GM12878 (cell line): ENCODE results near the gene NEK7. TPM values are rescaled to one million over a fixed set of nuclear protein-coding genes. Genes with fewer than 3 reads are reported as not detected.

Experiments
- ATAC-seq: fragments of 200-7000 bp; cut with Tn5 transposase; 3 replicates; pipeline ENCODE4 v1.9.1; 2020; ENCODE audit warnings: mild to moderate bottlenecking, moderate library complexity
- BruUV-seq: library from RNA; stranded (reverse); fragments of 400-500 nt; replicated peaks from 2 replicates; lab custom pipeline; 2021; lab: Mats Ljungman, UMichigan
- CTCF ChIA-PET: fragments of 300-600 bp; sonication (Branson Sonifier 250); formaldehyde crosslinking; extraction: SDS; loops from one replicate; lab custom pipeline; 2021; ENCODE audit warnings: inconsistent platforms; lab: Yijun Ruan, JAX
- POLR2A ChIA-PET: fragments of 350-600 bp; formaldehyde crosslinking; extraction: SDS; loops from one replicate; lab custom pipeline; 2021; ENCODE audit warnings: inconsistent platforms; lab: Charles Lee
- RAD21 ChIA-PET: fragments of 300-600 bp; sonication (Branson Sonifier 250); formaldehyde crosslinking; loops from one replicate; lab custom pipeline; 2023; ENCODE audit warnings: antibody characterized with exemption; ENCODE audit not compliant: unreplicated experiment; lab: Charles Lee
- SMC1A ChIA-PET: fragments of 300-600 bp; sonication (Branson Sonifier 250); formaldehyde crosslinking; loops from one replicate; lab custom pipeline; 2023; ENCODE audit not compliant: unreplicated experiment, uncharacterized antibody; lab: Charles Lee
- DNase-seq: peaks from one replicate; pipeline ENCODE4 v3.0.0-alpha.2; 2011; ENCODE audit warnings: low read depth, low spot score
- FAIRE-seq: peaks from 3 replicates; lab custom pipeline; 2011; peaks lifted over from hg19 to GRCh38; lab: Jason Lieb, UNC
- H2AFZ ChIP-seq: 2 replicates; pipeline ENCODE4 v1.6.0; 2011; ENCODE audit warnings: low read depth, low read length, control low read depth; ENCODE audit not compliant: control insufficient read depth
- H3K27ac ChIP-seq: 2 replicates; pipeline ENCODE4 v1.5.1; 2011; ENCODE audit warnings: control low read depth; ENCODE audit not compliant: control insufficient read depth, insufficient read depth
- H3K27me3 ChIP-seq, 2 experiments: replicated peaks in 1 of 2; 2 replicates each; pipeline versions ENCODE4 v1.6.0 to v1.6.1; 2011; ENCODE audit warnings: low read length in 1 of 2; ENCODE audit not compliant: control insufficient read depth in 2 of 2, insufficient read depth in 2 of 2
- H3K36me3 ChIP-seq, 2 experiments: 2 replicates each; pipeline ENCODE4 v1.5.1; 2011; ENCODE audit warnings: low read length in 1 of 2; ENCODE audit not compliant: control insufficient read depth in 2 of 2, insufficient read depth in 2 of 2
- H3K4me1 ChIP-seq: 2 replicates; pipeline ENCODE4 v1.6.1; 2011; ENCODE audit warnings: mild to moderate bottlenecking, low read length, moderate library complexity, mixed read lengths; ENCODE audit not compliant: control insufficient read depth, insufficient read depth
- H3K4me2 ChIP-seq: 2 replicates; pipeline ENCODE4 v1.6.0; 2011; ENCODE audit warnings: control low read depth; ENCODE audit not compliant: control insufficient read depth, insufficient read depth
- H3K4me3 ChIP-seq: fragments of 200-600 bp; sonication (generic); 2 replicates; pipeline ENCODE4 v1.5.1; 2016
- H3K79me2 ChIP-seq: 2 replicates; pipeline ENCODE4 v1.6.0; 2011; ENCODE audit warnings: low read length; ENCODE audit not compliant: control insufficient read depth, insufficient read depth
- H3K9ac ChIP-seq: 2 replicates; pipeline ENCODE4 v1.8.0; 2011; ENCODE audit warnings: low read length, control low read depth, mixed read lengths; ENCODE audit not compliant: control insufficient read depth, insufficient read depth
- H3K9me3 ChIP-seq: replicated peaks from 3 replicates; pipeline ENCODE4 v1.5.1; 2011; ENCODE audit warnings: mild to moderate bottlenecking, low read length; ENCODE audit not compliant: control insufficient read depth, insufficient read depth
- H4K20me1 ChIP-seq: 2 replicates; pipeline ENCODE4 v1.6.0; 2011; ENCODE audit not compliant: control insufficient read depth, insufficient read depth
- BHLHE40 ChIP-seq, 2 experiments: fragments of 450-650 bp in 1 of 2; IDR thresholded peaks; 2 replicates each; pipeline ENCODE4 v1.6.1; 2011 to 2017; ENCODE audit warnings: low read depth in 2 of 2, borderline replicate concordance in 1 of 2, improper control_type of control experiment in 1 of 2, low read length in 1 of 2, mild to moderate bottlenecking in 1 of 2
- CHD2 ChIP-seq: IDR thresholded peaks from 2 replicates; pipeline ENCODE4 v1.6.1; 2011; ENCODE audit warnings: low read depth, low read length, improper control_type of control experiment, borderline replicate concordance
- EP300 ChIP-seq, 2 experiments: fragments of 150-350 bp in 1 of 2; IDR thresholded peaks; 2 replicates each; pipeline ENCODE4 v1.6.1; 2011 to 2012; ENCODE audit warnings: low read depth in 2 of 2, low read length in 2 of 2, borderline replicate concordance in 1 of 2, improper control_type of control experiment in 1 of 2, inconsistent platforms in 1 of 2; ENCODE audit not compliant: control insufficient read depth in 1 of 2
- IKZF1 ChIP-seq: fragments of 450-650 bp; conservative IDR thresholded peaks from 2 replicates; pipeline ENCODE4 v1.6.1; 2017; ENCODE audit warnings: antibody characterized with exemption, mild to moderate bottlenecking
- IKZF2 ChIP-seq, 2 experiments: fragments of 450-650 bp; IDR thresholded peaks; 2 replicates each; pipeline ENCODE4 v1.6.1; 2017; ENCODE audit warnings: mild to moderate bottlenecking in 2 of 2, moderate library complexity in 2 of 2
- NR2C2 ChIP-seq: IDR thresholded peaks from 2 replicates; pipeline ENCODE4 v1.6.1; 2011; ENCODE audit warnings: borderline replicate concordance, low read depth; ENCODE audit not compliant: control insufficient read depth, insufficient read length
- NR2F1 ChIP-seq: fragments of 450-650 bp; conservative IDR thresholded peaks from 2 replicates; pipeline ENCODE4 v1.6.1; 2017; ENCODE audit warnings: mild to moderate bottlenecking
- POU2F2 ChIP-seq: IDR thresholded peaks from 3 replicates; pipeline ENCODE4 v1.6.1; 2011; ENCODE audit warnings: low read depth, mild to moderate bottlenecking, low read length, borderline replicate concordance
- RAD51 ChIP-seq: fragments of 450-650 bp; IDR thresholded peaks from 2 replicates; pipeline ENCODE4 v1.6.1; 2016; ENCODE audit warnings: moderate library complexity, mild to moderate bottlenecking, inconsistent platforms
- RFX5 ChIP-seq: IDR thresholded peaks from 2 replicates; pipeline ENCODE4 v1.6.1; 2011; ENCODE audit warnings: low read depth, low read length, improper control_type of control experiment
- SIN3A ChIP-seq: IDR thresholded peaks from 2 replicates; pipeline ENCODE4 v1.6.1; 2012; ENCODE audit warnings: low read depth, low read length, improper control_type of control experiment
- ZNF384 ChIP-seq: IDR thresholded peaks from 2 replicates; pipeline ENCODE4 v1.6.1; 2012; ENCODE audit warnings: low read depth, mild to moderate bottlenecking, low read length, improper control_type of control experiment, borderline replicate concordance
- WGBS: methylation state at CpG from one replicate; pipeline ENCODE4 v1.1.6; 2016; ENCODE audit warnings: low lambda C conversion rate; ENCODE audit not compliant: insufficient replicate concordance, insufficient coverage; ENCODE audit errors: missing lambda C conversion rate; 5-methylcytosine and 5-hydroxymethylcytosine counted together
- in situ Hi-C: fragments of 300-500 bp; cut with MboI; formaldehyde crosslinking; loops from 9 replicates; pipeline ENCODE4 v1.14.3; 2018; ENCODE audit warnings: mixed read lengths
- intact Hi-C: fragments of 100-400 bp; cut with micrococcal nuclease; formaldehyde crosslinking; loops from one replicate; pipeline ENCODE4 v1.14.2; 2022; ENCODE audit not compliant: unreplicated experiment
- polyA plus RNA-seq, 11 experiments: library from polyadenylated mRNA; depleted of rRNA in 4 of 11; unstranded in 6 of 11; stranded (reverse) in 5 of 11; fragments of >200 nt; fragmentation: Nextera tagmentation in 4 of 11; fragmentation: Illumina TruSeq in 1 of 11; extraction: Ambion mirVana in 4 of 11; extraction: Trizol in 1 of 11; gene quantifications; 1 replicate in 1 of 11; 2 replicates in 10 of 11; pipeline versions ENCODE4 v1.2.1 to v1.2.3, GENCODE V29; 2011 to 2016; ENCODE audit warnings: inconsistent platforms in 2 of 11, missing spikeins in 2 of 11, low read depth in 1 of 11
- total RNA-seq, 4 experiments: library from RNA; depleted of rRNA in 3 of 4; stranded (reverse); fragments of >200 nt in 3 of 4; fragmentation: Illumina TruSeq in 1 of 4; extraction: Trizol in 1 of 4; gene quantifications; 2 replicates each; pipeline versions ENCODE4 v1.2.1 to v1.2.3, GENCODE V29; 2013 to 2021
- TF ChIP-seq, protein P1 (sequence below): fragments of 450-650 bp; IDR thresholded peaks from 2 replicates; pipeline ENCODE4 v1.6.1; 2016; ENCODE audit warnings: mild to moderate bottlenecking, moderate library complexity, borderline replicate concordance
- TF ChIP-seq, protein P2 (sequence below): IDR thresholded peaks from 2 replicates; pipeline ENCODE4 v1.6.1; 2012; ENCODE audit warnings: mild to moderate bottlenecking, low read depth, low read length

The NEK7 gene
- total and polyA plus RNA-seq, 10 of the 15 experiments (the other 5 are each of a cell fraction or from before 2014, with no cell fraction given) = 9.4 to 77.7 (median 24.0) TPM

DNA sequence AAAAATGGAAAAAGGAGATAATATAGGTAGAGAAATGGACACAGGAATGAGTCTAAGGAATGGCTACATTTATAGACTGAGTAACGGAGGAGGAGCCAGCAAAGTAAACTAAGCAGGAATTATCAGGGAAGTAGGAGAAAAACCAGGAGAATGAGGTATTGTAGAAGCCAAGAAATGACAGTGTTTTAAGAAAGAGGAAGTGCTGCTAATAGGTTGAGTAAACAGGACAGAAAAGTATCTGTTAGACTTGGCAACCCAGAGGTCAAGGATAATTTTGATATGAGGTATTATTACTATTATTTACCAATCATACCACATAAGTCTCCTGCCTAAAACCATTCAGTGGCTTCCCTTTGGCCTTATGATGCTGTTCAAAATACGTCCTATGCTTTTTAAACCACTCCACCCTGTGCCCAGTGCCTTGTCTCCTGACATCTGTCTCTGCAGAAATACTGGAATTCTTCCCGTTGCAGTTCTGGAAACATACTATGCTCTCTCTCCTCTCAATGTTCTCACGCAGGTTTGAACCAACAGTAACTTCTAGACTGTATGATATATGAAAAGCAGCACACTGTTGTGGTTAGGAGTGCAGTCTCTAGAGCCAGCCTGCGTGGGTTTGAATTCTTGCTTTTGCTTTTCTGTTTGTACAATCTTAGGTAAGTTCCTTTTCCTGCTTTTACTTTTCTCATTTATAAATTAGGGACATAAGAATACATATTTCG, 24.6 kb upstream of the NEK7 start:
- ChIA-PET SMC1A (no interaction called here), POLR2A (no interaction called here), RAD21 (no interaction called here), CTCF (no interaction called here)
- WGBS = 8% methylated on average over 6 of the region's 6 CpGs
- intact Hi-C loops (no loop called here), in situ Hi-C loops (no loop called here)
- H3K9ac ChIP-seq = no peak overlapping the region
- no TSS peak for BruUV-seq
- no peak overlapping the region for H3K4me3 ChIP-seq
- H4K20me1 ChIP-seq = no peaks in the 10 kb centered on the region
- no peak for FAIRE-seq
- H3K27me3 ChIP-seq = no peaks in the 10 kb centered on the region
- no peak overlapping the region for H2AFZ ChIP-seq
- H3K36me3 ChIP-seq = no peaks in the 10 kb centered on the region
- H3K4me2 ChIP-seq = no peak overlapping the region
- H3K27ac ChIP-seq = no peak overlapping the region
- peak; percentile 85 for ATAC-seq
- no peaks in the 10 kb centered on the region; the same call in 1 of the 2 replicates for H3K4me1 ChIP-seq
- no peaks in the 10 kb centered on the region for H3K79me2 ChIP-seq
- H3K9me3 ChIP-seq = no peaks in the 10 kb centered on the region; the same call in 2 of the 3 replicates
- peak; percentile 19 for DNase-seq
- TF ChIP-seq, protein P1, sequence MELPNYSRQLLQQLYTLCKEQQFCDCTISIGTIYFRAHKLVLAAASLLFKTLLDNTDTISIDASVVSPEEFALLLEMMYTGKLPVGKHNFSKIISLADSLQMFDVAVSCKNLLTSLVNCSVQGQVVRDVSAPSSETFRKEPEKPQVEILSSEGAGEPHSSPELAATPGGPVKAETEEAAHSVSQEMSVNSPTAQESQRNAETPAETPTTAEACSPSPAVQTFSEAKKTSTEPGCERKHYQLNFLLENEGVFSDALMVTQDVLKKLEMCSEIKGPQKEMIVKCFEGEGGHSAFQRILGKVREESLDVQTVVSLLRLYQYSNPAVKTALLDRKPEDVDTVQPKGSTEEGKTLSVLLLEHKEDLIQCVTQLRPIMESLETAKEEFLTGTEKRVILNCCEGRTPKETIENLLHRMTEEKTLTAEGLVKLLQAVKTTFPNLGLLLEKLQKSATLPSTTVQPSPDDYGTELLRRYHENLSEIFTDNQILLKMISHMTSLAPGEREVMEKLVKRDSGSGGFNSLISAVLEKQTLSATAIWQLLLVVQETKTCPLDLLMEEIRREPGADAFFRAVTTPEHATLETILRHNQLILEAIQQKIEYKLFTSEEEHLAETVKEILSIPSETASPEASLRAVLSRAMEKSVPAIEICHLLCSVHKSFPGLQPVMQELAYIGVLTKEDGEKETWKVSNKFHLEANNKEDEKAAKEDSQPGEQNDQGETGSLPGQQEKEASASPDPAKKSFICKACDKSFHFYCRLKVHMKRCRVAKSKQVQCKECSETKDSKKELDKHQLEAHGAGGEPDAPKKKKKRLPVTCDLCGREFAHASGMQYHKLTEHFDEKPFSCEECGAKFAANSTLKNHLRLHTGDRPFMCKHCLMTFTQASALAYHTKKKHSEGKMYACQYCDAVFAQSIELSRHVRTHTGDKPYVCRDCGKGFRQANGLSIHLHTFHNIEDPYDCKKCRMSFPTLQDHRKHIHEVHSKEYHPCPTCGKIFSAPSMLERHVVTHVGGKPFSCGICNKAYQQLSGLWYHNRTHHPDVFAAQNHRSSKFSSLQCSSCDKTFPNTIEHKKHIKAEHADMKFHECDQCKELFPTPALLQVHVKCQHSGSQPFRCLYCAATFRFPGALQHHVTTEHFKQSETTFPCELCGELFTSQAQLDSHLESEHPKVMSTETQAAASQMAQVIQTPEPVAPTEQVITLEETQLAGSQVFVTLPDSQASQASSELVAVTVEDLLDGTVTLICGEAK = no peak
- TF ChIP-seq, protein P2, sequence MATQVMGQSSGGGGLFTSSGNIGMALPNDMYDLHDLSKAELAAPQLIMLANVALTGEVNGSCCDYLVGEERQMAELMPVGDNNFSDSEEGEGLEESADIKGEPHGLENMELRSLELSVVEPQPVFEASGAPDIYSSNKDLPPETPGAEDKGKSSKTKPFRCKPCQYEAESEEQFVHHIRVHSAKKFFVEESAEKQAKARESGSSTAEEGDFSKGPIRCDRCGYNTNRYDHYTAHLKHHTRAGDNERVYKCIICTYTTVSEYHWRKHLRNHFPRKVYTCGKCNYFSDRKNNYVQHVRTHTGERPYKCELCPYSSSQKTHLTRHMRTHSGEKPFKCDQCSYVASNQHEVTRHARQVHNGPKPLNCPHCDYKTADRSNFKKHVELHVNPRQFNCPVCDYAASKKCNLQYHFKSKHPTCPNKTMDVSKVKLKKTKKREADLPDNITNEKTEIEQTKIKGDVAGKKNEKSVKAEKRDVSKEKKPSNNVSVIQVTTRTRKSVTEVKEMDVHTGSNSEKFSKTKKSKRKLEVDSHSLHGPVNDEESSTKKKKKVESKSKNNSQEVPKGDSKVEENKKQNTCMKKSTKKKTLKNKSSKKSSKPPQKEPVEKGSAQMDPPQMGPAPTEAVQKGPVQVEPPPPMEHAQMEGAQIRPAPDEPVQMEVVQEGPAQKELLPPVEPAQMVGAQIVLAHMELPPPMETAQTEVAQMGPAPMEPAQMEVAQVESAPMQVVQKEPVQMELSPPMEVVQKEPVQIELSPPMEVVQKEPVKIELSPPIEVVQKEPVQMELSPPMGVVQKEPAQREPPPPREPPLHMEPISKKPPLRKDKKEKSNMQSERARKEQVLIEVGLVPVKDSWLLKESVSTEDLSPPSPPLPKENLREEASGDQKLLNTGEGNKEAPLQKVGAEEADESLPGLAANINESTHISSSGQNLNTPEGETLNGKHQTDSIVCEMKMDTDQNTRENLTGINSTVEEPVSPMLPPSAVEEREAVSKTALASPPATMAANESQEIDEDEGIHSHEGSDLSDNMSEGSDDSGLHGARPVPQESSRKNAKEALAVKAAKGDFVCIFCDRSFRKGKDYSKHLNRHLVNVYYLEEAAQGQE = no peak
- TF ChIP-seq POU2F2 (peak; percentile 70; the same call in 1 of the 3 replicates), EP300 (IDR thresholded peaks at IDR 0.05; ENCODE audit: borderline replicate concordance in 1 of 2, control insufficient read depth in 1 of 2, low read depth in 2 of 2, low read length in 2 of 2) (peak in 1 of 2 experiments; percentile 31; a peak in 1 of 4 replicates), RFX5 (no peak), RAD51 (no peak), SIN3A (no peak), IKZF1 (peak; percentile 43; the same call in 1 of the 2 replicates), NR2F1 (peak; percentile 65), ZNF384 (no peak), NR2C2 (no peak), CHD2 (no peak), IKZF2 (IDR thresholded peaks at IDR 0.05) (peak; percentile 59 to 67; a peak in 3 of 4 replicates), BHLHE40 (IDR thresholded peaks at IDR 0.05; ENCODE audit: borderline replicate concordance in 1 of 2, low read depth in 2 of 2, low read length in 1 of 2) (peak in 1 of 2 experiments; percentile 12; a peak in 1 of 4 replicates)
